HepG2 (cell line): ENCODE data around the gene DUOXA1. TPM values are rescaled to one million over a fixed set of nuclear protein-coding genes. Genes with fewer than 3 reads are reported as not detected.

Source experiments
- ATAC-seq: fragments of 200-7000 bp; cut with Tn5 transposase; 3 replicates; pipeline ENCODE4 v1.9.1; 2020; ENCODE audit warnings: mild to moderate bottlenecking, moderate library complexity
- BruUV-seq: library from RNA; stranded (reverse); fragments of 400-500 nt; replicated peaks from 2 replicates; lab custom pipeline; 2021; lab: Mats Ljungman, UMichigan
- CTCF ChIA-PET: fragments of 300-600 bp; formaldehyde crosslinking; extraction: SDS; loops from one replicate; lab custom pipeline; 2021; ENCODE audit warnings: low total read pairs, inconsistent platforms, low intra/inter-chr PET ratio; lab: Yijun Ruan, JAX
- POLR2A ChIA-PET: fragments of 350-600 bp; sonication (Branson Sonifier 250); formaldehyde crosslinking; loops from one replicate; lab custom pipeline; 2020; ENCODE audit warnings: antibody characterized with exemption, inconsistent platforms; lab: Yijun Ruan, JAX
- DNase-seq: peaks from one replicate; pipeline ENCODE4 v3.0.0-alpha.2; 2015; ENCODE audit warnings: low spot score
- FAIRE-seq: peaks from 3 replicates; lab custom pipeline; 2011; peaks lifted over from hg19 to GRCh38; lab: Jason Lieb, UNC
- H2AFZ ChIP-seq: one replicate; pipeline ENCODE4 v1.6.1; 2011; ENCODE audit warnings: low read length, inconsistent platforms
- H3K27ac ChIP-seq: fragments of 300-600 bp; 3 replicates; pipeline ENCODE4 v1.8.0; 2011; ENCODE audit warnings: mixed run types, mild to moderate bottlenecking, mixed read lengths, low read length, inconsistent platforms; ENCODE audit not compliant: insufficient read depth; ENCODE audit errors: extremely low read length
- H3K27me3 ChIP-seq, 2 experiments: fragments of 200-600 bp in 1 of 2; 2 replicates in 1 of 2; 3 replicates in 1 of 2; pipeline versions ENCODE4 v1.6.0 to v1.8.0; 2011; ENCODE audit warnings: low read length in 2 of 2, mild to moderate bottlenecking in 2 of 2, moderate library complexity in 2 of 2, inconsistent platforms in 1 of 2; ENCODE audit not compliant: insufficient read depth in 2 of 2, control insufficient read depth in 1 of 2
- H3K36me3 ChIP-seq, 2 experiments: fragments of 200-600 bp in 1 of 2; replicated peaks in 1 of 2; 2 replicates in 1 of 2; 3 replicates in 1 of 2; pipeline versions ENCODE4 v1.5.1 to v1.8.0; 2011; ENCODE audit warnings: low read length in 2 of 2, inconsistent platforms in 1 of 2; ENCODE audit not compliant: insufficient read depth in 2 of 2, control insufficient read depth in 1 of 2
- H3K4me1 ChIP-seq: 2 replicates; pipeline ENCODE4 v1.5.1; 2012; ENCODE audit warnings: low read length, inconsistent platforms; ENCODE audit not compliant: insufficient read depth
- H3K4me2 ChIP-seq: 2 replicates; pipeline ENCODE4 v1.6.0; 2011; ENCODE audit warnings: low read depth, low read length, inconsistent platforms
- H3K4me3 ChIP-seq, 3 experiments: fragments of 200-600 bp in 1 of 3; sonication (generic), shearing (Covaris generic) in 1 of 3; replicated peaks in 1 of 3; 2 replicates each; pipeline ENCODE4 v1.5.1; 2011 to 2016; ENCODE audit warnings: low read length in 3 of 3, inconsistent platforms in 2 of 3, low read depth in 2 of 3, mild to moderate bottlenecking in 2 of 3, control low read depth in 1 of 3, mixed read lengths in 1 of 3; ENCODE audit not compliant: insufficient read depth in 1 of 3
- H3K79me2 ChIP-seq: one replicate; pipeline ENCODE4 v1.6.1; 2011; ENCODE audit warnings: low read length, inconsistent platforms; ENCODE audit not compliant: insufficient read depth
- H3K9ac ChIP-seq: 2 replicates; pipeline ENCODE4 v1.6.0; 2011; ENCODE audit warnings: mild to moderate bottlenecking, low read depth, low read length, inconsistent platforms; ENCODE audit not compliant: insufficient read depth
- H3K9me3 ChIP-seq: 2 replicates; pipeline ENCODE4 v1.5.1; 2012; ENCODE audit warnings: mild to moderate bottlenecking, low read length
- H4K20me1 ChIP-seq: 2 replicates; pipeline ENCODE4 v1.6.0; 2011; ENCODE audit warnings: inconsistent platforms, mild to moderate bottlenecking, low read length, moderate library complexity; ENCODE audit not compliant: insufficient read depth
- AGO2 ChIP-seq: fragments of 200-400 bp; formaldehyde crosslinking; optimal IDR thresholded peaks from 2 replicates; pipeline ENCODE3; 2017; ENCODE audit warnings: mild to moderate bottlenecking, low read depth, low read length, moderate library complexity
- HOXD1 ChIP-seq: sonication (generic); formaldehyde crosslinking; IDR thresholded peaks from 2 replicates; pipeline ENCODE4 v1.5.0; 2020; ENCODE audit warnings: missing genetic modification reagents
- NR2F1 ChIP-seq, 2 experiments: fragments of 450-650 bp in 1 of 2; formaldehyde crosslinking in 1 of 2; IDR thresholded peaks; 2 replicates each; pipeline versions ENCODE4 v1.5.0 to v1.6.1; 2016 to 2020; ENCODE audit warnings: mild to moderate bottlenecking in 1 of 2, missing compliant biosample characterization in 1 of 2, missing genetic modification reagents in 1 of 2, moderate library complexity in 1 of 2
- NR2F6 ChIP-seq, 2 experiments: IDR thresholded peaks; 2 replicates each; pipeline ENCODE4 v1.6.1; 2016; ENCODE audit warnings: antibody characterized with exemption in 1 of 2, mild to moderate bottlenecking in 1 of 2
- REL ChIP-seq: sonication (generic); formaldehyde crosslinking; conservative IDR thresholded peaks from 2 replicates; pipeline ENCODE4 v1.8.0; 2022; ENCODE audit warnings: mild to moderate bottlenecking, missing genetic modification reagents, moderate library complexity
- RNF2 ChIP-seq: fragments of 450-650 bp; conservative IDR thresholded peaks from 2 replicates; pipeline ENCODE4 v1.6.1; 2016; ENCODE audit warnings: low read depth
- TCF7L2 ChIP-seq: IDR thresholded peaks from 2 replicates; pipeline ENCODE4 v1.6.1; 2011; ENCODE audit warnings: mild to moderate bottlenecking, low read depth, low read length, moderate library complexity
- TP53 ChIP-seq: sonication (generic); formaldehyde crosslinking; conservative IDR thresholded peaks from 2 replicates; pipeline ENCODE4 v1.4.0; 2020; ENCODE audit warnings: missing genetic modification reagents
- ZBTB42 ChIP-seq: sonication (generic); formaldehyde crosslinking; IDR thresholded peaks from 2 replicates; pipeline ENCODE4 v1.5.0; 2020; ENCODE audit warnings: mild to moderate bottlenecking, missing genetic modification reagents
- ZBTB7A ChIP-seq: sonication (generic); formaldehyde crosslinking; IDR thresholded peaks from 2 replicates; pipeline ENCODE4 v1.8.0; 2022; ENCODE audit warnings: mild to moderate bottlenecking, missing genetic modification reagents
- ZNF296 ChIP-seq: sonication (generic); formaldehyde crosslinking; conservative IDR thresholded peaks from 2 replicates; pipeline ENCODE4 v1.5.0; 2020; ENCODE audit warnings: mild to moderate bottlenecking, missing genetic modification reagents
- ZNF891 ChIP-seq: sonication (generic); formaldehyde crosslinking; IDR thresholded peaks from 2 replicates; pipeline ENCODE4 v1.5.0; 2020; ENCODE audit warnings: mild to moderate bottlenecking, missing genetic modification reagents
- WGBS: methylation state at CpG from one replicate; pipeline ENCODE4 v1.1.6; 2017; ENCODE audit warnings: low lambda C conversion rate; 5-methylcytosine and 5-hydroxymethylcytosine counted together
- in situ Hi-C: cut with HindIII; loops from 2 replicates; pipeline ENCODE4 v1.10.0; 2017; ENCODE audit warnings: low pct_unique_long_range_greater_than_20kb; ENCODE audit not compliant: extremely low pct_ligation_motif_present
- intact Hi-C: fragments of 100-400 bp; cut with micrococcal nuclease; formaldehyde crosslinking; loops from one replicate; pipeline ENCODE4 v1.10.0; 2022; ENCODE audit not compliant: unreplicated experiment
- polyA plus RNA-seq, 8 experiments: library from polyadenylated mRNA; depleted of rRNA in 3 of 8; stranded (reverse) in 7 of 8; unstranded in 1 of 8; fragments of >200 nt; fragmentation: Illumina TruSeq in 4 of 8; extraction: Trizol in 4 of 8; gene quantifications; 2 replicates each; pipeline versions ENCODE4 v1.2.1 to v1.2.3, GENCODE V29; 2011 to 2016; ENCODE audit warnings: low read depth in 4 of 8, missing spikeins in 1 of 8, mixed read lengths in 1 of 8; ENCODE audit not compliant: insufficient read depth in 1 of 8
- total RNA-seq, 5 experiments: library from RNA; depleted of rRNA; stranded (reverse); fragments of >200 nt; fragmentation: Illumina TruSeq; extraction: Trizol; gene quantifications; 2 replicates each; pipeline ENCODE4 v1.2.3, GENCODE V29; 2016; ENCODE audit warnings: low read depth in 1 of 5
- TF ChIP-seq, protein P1 (sequence below): sonication (generic); formaldehyde crosslinking; IDR thresholded peaks from 2 replicates; pipeline ENCODE4 v1.9.0; 2021; ENCODE audit warnings: missing genetic modification reagents, borderline replicate concordance
- TF ChIP-seq, protein P2 (sequence below): sonication (generic); formaldehyde crosslinking; IDR thresholded peaks from 2 replicates; pipeline ENCODE4 v1.9.0; 2022; ENCODE audit warnings: low read depth, missing genetic modification reagents

DUOXA1 gene
- total and polyA plus RNA-seq, 2 of the 13 experiments (the other 11 are each of a cell fraction or from before 2014, with no cell fraction given), result not detected

DNA sequence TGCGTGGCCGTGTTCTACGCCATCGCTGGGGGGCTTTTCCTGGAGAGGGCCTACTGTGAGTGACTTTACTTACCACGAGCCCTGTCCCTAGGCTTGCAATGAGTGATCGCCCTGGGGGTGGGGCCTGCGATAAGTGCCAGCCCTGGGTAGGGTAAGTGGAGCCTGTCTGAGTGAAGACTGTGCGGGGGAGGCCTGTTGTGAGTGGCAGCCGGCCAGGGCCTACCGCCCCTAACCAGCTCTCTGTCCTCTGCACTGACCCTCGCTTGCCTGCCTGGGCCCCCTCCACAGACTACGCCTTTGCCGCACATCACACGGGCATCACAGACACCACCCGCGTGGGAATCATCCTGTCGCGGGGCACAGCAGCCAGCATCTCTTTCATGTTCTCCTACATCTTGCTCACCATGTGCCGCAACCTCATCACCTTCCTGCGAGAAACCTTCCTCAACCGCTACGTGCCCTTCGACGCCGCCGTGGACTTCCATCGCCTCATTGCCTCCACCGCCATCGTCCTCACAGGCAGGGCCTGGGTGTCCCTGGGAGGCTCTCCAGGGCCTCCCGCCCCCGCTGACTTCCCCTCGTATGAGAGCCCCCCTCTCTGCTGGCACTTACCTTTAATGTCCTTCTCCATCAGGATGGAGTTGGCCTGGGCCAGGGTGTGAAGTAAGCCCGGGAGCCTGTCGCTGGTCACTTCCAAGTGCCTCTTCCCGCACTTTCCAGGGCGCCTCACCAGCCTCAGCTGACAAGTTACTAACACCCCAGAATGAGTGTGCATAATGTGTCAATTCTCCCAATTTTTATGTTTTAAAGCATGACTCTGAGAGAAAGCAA lies 22.5 kb upstream of the DUOXA1 start:
- Histone ChIP-seq H3K79me2 (no peaks in the 10 kb centered on the region), H3K27ac (no peak overlapping the region), H3K4me1 (peaks cover 5% of the 10 kb centered on the region), H3K9me3 (no peaks in the 10 kb centered on the region), H2AFZ (no peak overlapping the region), H3K27me3 (peaks cover 0 to 5% of the 10 kb centered on the region in 2 experiments; a peak in 1 of 5 replicates)
- 94% methylated on average over 29 of the region's 36 CpGs for WGBS
- POLR2A ChIA-PET, result no interaction called here
- no TSS peak for BruUV-seq
- ATAC-seq, result no peak
- TF ChIP-seq AGO2, result peak; percentile 73
- no peak for TF ChIP-seq ZNF296 (CRISPR knock-in tag)
- TF ChIP-seq, all 625 proteins: peak for 1
- no peaks in the 10 kb centered on the region for H3K36me3 ChIP-seq
- no peak overlapping the region for H3K4me3 ChIP-seq
- in situ Hi-C loops (no loop called here), intact Hi-C loops (no loop called here)
- no peak overlapping the region for H3K9ac ChIP-seq
- no peak overlapping the region for H3K4me2 ChIP-seq
- no peak for FAIRE-seq
- no peaks in the 10 kb centered on the region for H4K20me1 ChIP-seq
- CTCF ChIA-PET, result no interaction called here
- no peak for DNase-seq

GRCh38 chr15:45150997-45151396 lies 21.3 kb upstream of the DUOXA1 start:
- no peaks in the 10 kb centered on the region for H3K36me3 ChIP-seq
- no peak for ATAC-seq
- in situ Hi-C loops, result no loop called here
- BruUV-seq, result no TSS peak
- no peaks in the 10 kb centered on the region for H3K79me2 ChIP-seq
- H3K27ac ChIP-seq, result no peak overlapping the region
- DNase-seq, result no peak
- CTCF ChIA-PET, result no interaction called here
- no peaks in the 10 kb centered on the region for H3K9me3 ChIP-seq
- H3K4me2 ChIP-seq, result no peak overlapping the region
- no peak overlapping the region for H2AFZ ChIP-seq
- no peaks in the 10 kb centered on the region for H4K20me1 ChIP-seq
- no peak overlapping the region for H3K4me3 ChIP-seq
- intact Hi-C loops, result no loop called here
- 80% methylated on average over 6 of the region's 6 CpGs for WGBS
- H3K4me1 ChIP-seq, result peaks cover 8% of the 10 kb centered on the region
- no peak overlapping the region for H3K9ac ChIP-seq
- no peak for FAIRE-seq
- POLR2A ChIA-PET, result no interaction called here
- peaks cover 0 to 15% of the 10 kb centered on the region in 2 experiments; a peak in 1 of 5 replicates for H3K27me3 ChIP-seq
- TF ChIP-seq, protein P1, sequence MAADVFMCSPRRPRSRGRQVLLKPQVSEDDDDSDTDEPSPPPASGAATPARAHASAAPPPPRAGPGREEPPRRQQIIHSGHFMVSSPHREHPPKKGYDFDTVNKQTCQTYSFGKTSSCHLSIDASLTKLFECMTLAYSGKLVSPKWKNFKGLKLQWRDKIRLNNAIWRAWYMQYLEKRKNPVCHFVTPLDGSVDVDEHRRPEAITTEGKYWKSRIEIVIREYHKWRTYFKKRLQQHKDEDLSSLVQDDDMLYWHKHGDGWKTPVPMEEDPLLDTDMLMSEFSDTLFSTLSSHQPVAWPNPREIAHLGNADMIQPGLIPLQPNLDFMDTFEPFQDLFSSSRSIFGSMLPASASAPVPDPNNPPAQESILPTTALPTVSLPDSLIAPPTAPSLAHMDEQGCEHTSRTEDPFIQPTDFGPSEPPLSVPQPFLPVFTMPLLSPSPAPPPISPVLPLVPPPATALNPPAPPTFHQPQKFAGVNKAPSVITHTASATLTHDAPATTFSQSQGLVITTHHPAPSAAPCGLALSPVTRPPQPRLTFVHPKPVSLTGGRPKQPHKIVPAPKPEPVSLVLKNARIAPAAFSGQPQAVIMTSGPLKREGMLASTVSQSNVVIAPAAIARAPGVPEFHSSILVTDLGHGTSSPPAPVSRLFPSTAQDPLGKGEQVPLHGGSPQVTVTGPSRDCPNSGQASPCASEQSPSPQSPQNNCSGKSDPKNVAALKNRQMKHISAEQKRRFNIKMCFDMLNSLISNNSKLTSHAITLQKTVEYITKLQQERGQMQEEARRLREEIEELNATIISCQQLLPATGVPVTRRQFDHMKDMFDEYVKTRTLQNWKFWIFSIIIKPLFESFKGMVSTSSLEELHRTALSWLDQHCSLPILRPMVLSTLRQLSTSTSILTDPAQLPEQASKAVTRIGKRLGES (CRISPR knock-in tag), result no peak
- TF ChIP-seq REL (CRISPR knock-in tag) (no peak), TP53 (CRISPR knock-in tag) (no peak), ZNF891 (CRISPR knock-in tag) (no peak), HOXD1 (CRISPR knock-in tag) (no peak), NR2F6 (IDR thresholded peaks at IDR 0.05) (no peak), NR2F6 (CRISPR knock-in tag; IDR thresholded peaks at IDR 0.05) (no peak), TCF7L2 (no peak), NR2F1 (CRISPR knock-in tag; IDR thresholded peaks at IDR 0.05) (no peak), RNF2 (no peak), ZBTB7A (CRISPR knock-in tag) (no peak), ZBTB42 (CRISPR knock-in tag) (no peak)
- TF ChIP-seq, protein P2, sequence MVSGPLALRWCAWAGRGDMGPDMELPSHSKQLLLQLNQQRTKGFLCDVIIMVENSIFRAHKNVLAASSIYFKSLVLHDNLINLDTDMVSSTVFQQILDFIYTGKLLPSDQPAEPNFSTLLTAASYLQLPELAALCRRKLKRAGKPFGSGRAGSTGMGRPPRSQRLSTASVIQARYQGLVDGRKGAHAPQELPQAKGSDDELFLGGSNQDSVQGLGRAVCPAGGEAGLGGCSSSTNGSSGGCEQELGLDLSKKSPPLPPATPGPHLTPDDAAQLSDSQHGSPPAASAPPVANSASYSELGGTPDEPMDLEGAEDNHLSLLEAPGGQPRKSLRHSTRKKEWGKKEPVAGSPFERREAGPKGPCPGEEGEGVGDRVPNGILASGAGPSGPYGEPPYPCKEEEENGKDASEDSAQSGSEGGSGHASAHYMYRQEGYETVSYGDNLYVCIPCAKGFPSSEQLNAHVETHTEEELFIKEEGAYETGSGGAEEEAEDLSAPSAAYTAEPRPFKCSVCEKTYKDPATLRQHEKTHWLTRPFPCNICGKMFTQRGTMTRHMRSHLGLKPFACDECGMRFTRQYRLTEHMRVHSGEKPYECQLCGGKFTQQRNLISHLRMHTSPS (CRISPR knock-in tag), result no peak
